HS-27A (cell line): ENCODE data around the gene ADAMTSL2.

Experiments
- DNase-seq: peaks from one replicate; pipeline ENCODE4 v3.0.0-alpha.2; 2012; ENCODE audit warnings: low read depth, missing footprints

The ADAMTSL2 gene

DNA sequence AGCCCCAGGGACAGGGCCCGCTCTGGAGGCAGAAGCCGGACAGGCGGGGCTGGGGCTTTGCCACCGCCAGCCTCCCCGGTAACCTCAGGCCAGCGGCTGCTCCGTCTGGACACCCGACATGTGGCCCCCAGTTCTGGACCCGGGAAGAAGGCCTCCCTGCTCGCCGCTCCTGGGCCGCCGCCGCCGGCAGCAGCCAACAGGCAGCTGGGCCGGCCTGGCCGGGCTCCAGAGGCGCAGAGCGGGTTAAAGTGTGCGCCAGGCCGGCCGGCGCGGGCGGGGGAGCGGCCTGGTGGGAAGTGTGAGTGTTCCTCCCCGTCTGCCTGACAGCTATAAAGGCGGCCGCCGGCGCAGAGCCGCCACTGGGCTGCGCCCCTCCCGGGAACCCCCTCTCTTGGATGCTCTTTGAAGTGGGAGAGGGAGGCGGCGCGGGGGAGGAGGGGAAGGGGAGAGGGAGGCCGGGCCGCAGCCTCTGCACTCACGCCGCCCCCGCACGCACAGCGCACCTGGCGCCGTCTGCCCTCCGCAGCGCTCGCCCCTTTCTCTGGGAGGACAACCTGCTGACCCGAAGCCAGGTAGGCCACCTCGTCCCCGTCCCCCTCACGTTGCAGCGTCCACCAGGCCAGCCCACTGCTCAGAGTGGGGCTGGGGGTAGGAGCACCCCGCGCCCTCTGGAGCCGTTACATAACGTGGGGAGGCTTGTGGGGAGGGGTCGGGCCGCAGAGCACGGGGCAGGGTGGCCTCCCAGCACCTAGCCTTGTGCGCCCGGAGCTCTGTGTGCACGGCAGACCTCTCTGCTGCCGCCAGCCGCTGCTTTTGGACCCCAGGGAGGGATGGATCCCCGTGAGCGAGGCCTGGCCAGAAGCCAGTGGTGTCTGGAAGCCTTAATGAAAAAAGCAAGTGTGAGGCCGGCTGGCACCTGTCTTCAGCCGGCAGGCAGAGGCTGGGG lies at the start of gene ADAMTSL2:
Gene ADAMTSL2 (plus strand): TSS at position 359 of the 946 bp plus-strand sequence. CDS start 2,009 bp downstream, outside the sequence.
- DNase-seq: no peak

- no peak for DNase-seq
Observed at GRCh38 chr9:133485531-133486260, 48.8 kb upstream of the ADAMTSL2 start.

GRCh38 chr9:133487331-133487725 lies 47.2 kb upstream of the ADAMTSL2 start:
- no peak for DNase-seq

- DNase-seq: no peak
Observed at GRCh38 chr9:133488686-133489252, 45.7 kb upstream of the ADAMTSL2 start.

- no peak for DNase-seq
Observed at GRCh38 chr9:133489253-133490190, 45.0 kb upstream of the ADAMTSL2 start.

DNA sequence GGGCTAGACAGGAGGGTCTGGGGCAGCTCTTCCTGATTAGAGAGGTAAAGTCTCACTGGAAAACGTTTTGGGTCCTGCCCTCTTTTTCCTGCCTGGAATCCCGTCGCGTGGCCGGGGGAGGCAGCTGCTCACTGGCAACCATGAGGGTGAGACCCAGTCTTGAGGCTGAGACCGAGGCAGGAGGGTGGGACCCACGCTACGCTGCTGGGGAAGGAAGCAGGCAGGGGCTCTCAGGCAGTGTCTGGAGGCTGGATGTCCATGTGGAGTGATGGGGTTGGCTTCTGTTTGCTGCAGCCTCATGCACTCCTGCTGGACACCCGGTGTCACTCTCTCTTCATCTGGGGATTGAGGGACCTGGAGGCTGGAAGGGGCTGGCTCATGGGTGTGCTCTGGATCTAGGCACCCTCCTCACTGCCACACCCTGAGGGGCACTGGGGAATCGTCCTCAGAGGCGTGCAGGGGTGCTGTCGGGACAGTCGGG lies 44.3 kb upstream of the ADAMTSL2 start:
- DNase-seq: no peak

DNA sequence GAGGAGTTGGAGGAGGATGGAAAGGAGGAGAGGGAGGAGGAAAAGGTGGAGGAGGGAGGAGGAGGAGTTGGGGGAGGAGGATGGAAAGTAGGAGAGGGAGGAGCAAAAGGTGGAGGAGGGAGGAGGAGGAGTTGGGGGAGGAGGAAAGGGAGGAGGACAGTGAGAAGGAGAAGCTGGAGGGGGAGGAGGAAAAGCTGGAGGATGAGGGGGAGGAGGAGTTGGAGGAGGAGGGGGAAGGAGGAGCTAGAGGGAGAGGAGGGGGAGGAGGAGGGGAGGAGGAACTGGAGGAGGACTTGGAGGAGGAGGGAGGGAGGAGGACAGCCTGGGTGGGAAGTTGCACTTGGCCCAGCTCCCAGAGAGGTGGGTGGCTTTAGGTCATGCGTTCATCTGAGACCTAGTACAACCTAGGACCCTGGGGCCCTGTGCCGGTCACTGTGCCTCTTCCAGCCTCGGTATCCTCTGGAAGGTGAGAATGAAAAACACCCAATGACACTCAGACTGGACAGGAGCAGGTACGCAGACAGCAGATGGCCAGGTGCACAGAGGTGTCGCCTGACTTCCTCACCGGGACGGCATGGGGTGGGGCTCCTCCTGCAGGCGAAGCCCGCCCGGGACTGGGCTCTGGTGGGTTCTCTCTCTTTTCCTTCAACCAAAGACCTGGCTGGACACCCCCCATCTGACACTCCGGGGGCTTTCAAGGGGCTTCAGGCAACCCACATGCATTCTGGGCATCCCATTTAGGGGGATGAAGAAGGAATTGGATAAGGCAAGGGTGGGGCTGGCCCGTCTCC lies 43.4 kb upstream of the ADAMTSL2 start:
- DNase-seq: no peak

- no peak for DNase-seq
Observed at GRCh38 chr9:133491656-133491925, 42.9 kb upstream of the ADAMTSL2 start.

- no peak for DNase-seq
Observed at GRCh38 chr9:133492061-133493021, 42.2 kb upstream of the ADAMTSL2 start.

DNA sequence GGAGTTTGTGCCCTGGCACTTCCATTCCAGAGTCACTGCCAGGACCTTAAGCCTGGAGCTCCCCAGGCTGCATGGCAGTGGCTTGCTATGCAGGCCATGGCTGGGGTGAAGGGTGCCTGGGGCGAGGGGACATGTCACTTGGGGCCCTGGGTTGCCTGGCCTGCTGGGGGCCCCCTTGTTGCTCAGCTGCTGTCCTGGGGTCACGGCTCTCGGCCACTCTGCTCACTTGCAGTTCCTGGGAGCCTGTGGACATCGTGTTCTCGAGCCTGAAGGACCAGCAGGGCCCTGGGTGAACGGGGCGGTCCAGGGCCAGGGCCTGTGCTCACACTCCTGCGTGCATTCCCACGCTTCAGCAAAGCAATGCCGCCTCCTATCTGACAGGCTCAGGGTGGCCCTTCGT lies 41.1 kb upstream of the ADAMTSL2 start:
- DNase-seq: no peak

- no peak for DNase-seq
Observed at GRCh38 chr9:133493845-133494540, 40.5 kb upstream of the ADAMTSL2 start.

- no peak for DNase-seq
Observed at GRCh38 chr9:133494636-133495326, 39.7 kb upstream of the ADAMTSL2 start.

GRCh38 chr9:133495327-133496293 lies 38.9 kb upstream of the ADAMTSL2 start:
- no peak for DNase-seq

GRCh38 chr9:133496861-133497842 lies 37.4 kb upstream of the ADAMTSL2 start:
- DNase-seq: no peak

DNA sequence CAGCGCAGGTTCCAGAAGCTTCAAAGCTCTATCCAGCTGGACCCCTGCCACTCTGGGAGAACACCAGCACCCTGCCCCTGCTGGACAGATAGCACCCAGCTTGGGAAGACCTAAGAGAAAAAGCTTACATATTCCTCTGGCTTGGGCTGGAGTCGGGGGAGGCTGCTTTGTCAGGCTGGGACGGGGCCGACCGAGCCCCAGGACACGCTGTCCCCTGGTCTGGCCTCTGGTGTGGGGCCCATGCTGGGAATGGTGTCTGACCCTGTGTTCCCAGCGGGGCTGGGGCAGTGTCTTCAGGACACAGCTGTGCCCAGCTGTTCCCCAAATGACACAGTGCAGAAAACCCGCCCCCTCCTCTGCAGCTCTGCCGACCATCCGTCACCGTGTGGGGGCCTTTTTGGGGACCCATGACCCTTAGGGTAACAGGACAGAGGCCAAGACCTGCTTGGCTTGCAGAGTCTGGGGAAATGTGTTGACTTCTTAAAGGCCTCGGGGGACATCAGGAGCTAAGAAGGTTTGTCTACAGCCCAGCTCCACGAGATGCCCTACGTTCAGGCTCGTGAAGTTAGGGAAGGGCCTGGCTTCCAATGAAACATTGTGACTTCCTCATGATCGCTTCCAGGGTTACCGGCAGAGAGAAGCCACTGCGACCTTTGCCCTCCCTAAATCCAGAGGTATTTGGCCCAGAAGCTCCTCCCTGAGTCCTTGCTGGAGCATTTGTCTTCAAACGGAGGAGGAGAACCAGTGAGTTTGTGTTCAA lies 35.2 kb upstream of the ADAMTSL2 start:
- no peak for DNase-seq
